Thyroid gland (tissue), 4 donors: ENCODE data around the gene PABPC1L. TPM values are rescaled to one million over a fixed set of nuclear protein-coding genes. Genes with fewer than 3 reads are reported as not detected.

ENCODE experiments used
- DNase-seq, 2 donors: peaks; one replicate each; pipeline ENCODE4 v3.0.0-alpha.2; 2019
- H3K27ac ChIP-seq, 3 donors: fragments of 200-600 bp; sonication (generic); 1 replicate in 2 of 3; 2 replicates in 1 of 3; pipeline ENCODE4 v1.5.1; 2016 to 2019; ENCODE audit warnings: mild to moderate bottlenecking in 1 of 3, moderate library complexity in 1 of 3
- H3K27me3 ChIP-seq: fragments of 200-600 bp; sonication (generic); one replicate; pipeline ENCODE4 v1.5.1; 2019
- H3K36me3 ChIP-seq, 2 donors: fragments of 200-600 bp; sonication (generic); one replicate each; pipeline ENCODE4 v1.5.1; 2016 to 2019
- H3K4me1 ChIP-seq, 2 donors: fragments of 200-600 bp; sonication (generic); one replicate each; pipeline ENCODE4 v1.5.1; 2017 to 2019
- H3K4me3 ChIP-seq, 3 donors: fragments of 200-600 bp; sonication (generic); replicated peaks in 1 of 3; 1 replicate in 2 of 3; 2 replicates in 1 of 3; pipeline ENCODE4 v1.5.1; 2016; ENCODE audit warnings: mild to moderate bottlenecking in 1 of 3
- H3K9me3 ChIP-seq: fragments of 200-600 bp; sonication (generic); one replicate; pipeline ENCODE4 v1.5.1; 2017
- POLR2A ChIP-seq, 2 donors: fragments of 450-650 bp; IDR thresholded peaks; one replicate each; pipeline ENCODE4 v1.6.1; 2017; ENCODE audit warnings: antibody characterized with exemption in 2 of 2, mild to moderate bottlenecking in 2 of 2, moderate library complexity in 1 of 2
- WGBS, 2 donors: methylation state at CpG; one replicate each; pipeline ENCODE4 v1.1.5; 2017; 5-methylcytosine and 5-hydroxymethylcytosine counted together
- intact Hi-C: fragments of 100-400 bp; cut with DNase I; formaldehyde crosslinking; loops from one replicate; pipeline ENCODE4 v1.15.1; 2023
- total RNA-seq, 4 donors: library from RNA; depleted of rRNA; stranded (reverse); fragments of >200 nt; gene quantifications; one replicate each; pipeline ENCODE4 v1.2.3, GENCODE V29; 2016
- TF ChIP-seq, protein P1 (sequence below), 6 experiments: fragments of 200-600 bp in 3 of 6; fragments of 450-650 bp in 3 of 6; sonication (generic) in 3 of 6; IDR thresholded peaks; one replicate each; pipeline ENCODE4 v1.5.1; 2016 to 2019; ENCODE audit warnings: antibody characterized with exemption in 6 of 6, mild to moderate bottlenecking in 2 of 6, inconsistent platforms in 1 of 6, moderate library complexity in 1 of 6

Gene PABPC1L
- total RNA-seq, 4 donors from 2014 or later = 26.5 to 53.8 (median 31.9) TPM

DNA sequence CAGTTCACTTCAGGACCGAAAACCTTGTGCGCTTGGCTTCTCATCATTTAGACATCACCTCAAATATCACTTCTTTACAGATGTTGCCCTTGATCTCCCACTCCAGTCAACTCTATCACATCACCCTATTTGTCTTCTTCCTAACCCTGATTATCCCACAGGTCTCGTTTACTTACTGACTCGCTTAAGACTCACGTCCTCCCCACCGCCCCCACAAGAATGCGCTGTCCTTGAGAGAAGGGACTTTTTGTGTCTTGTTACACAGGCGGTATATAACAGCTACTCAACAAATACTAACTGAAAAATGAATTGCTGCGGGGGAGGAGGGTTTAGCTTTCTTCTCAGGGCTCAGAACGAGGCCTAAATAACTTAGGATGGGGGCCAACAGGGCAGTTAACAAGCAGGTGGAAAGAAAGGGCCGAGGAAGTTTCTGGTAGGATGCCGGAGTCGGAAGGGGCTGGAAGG, 49.8 kb downstream of the PABPC1L start:
- DNase-seq = peak; percentile 13 to 33
- peak overlapping the region; percentile 34 to 82 (median 74) for H3K4me3 ChIP-seq
- H3K27ac ChIP-seq = peak overlapping the region in 2 of 3 donors; percentile 25 to 59
- intact Hi-C loops = no loop called here
- peaks cover 7 to 10% of the 10 kb centered on the region in 2 donors for H3K4me1 ChIP-seq
- no peaks in the 10 kb centered on the region for H3K9me3 ChIP-seq
- H3K27me3 ChIP-seq = no peaks in the 10 kb centered on the region
- 6 to 8% methylated on average over 13 of the region's 13 CpGs for WGBS, 2 donors
- peaks cover 7 to 14% of the 10 kb centered on the region in 2 donors for H3K36me3 ChIP-seq
- TF ChIP-seq, protein P1, sequence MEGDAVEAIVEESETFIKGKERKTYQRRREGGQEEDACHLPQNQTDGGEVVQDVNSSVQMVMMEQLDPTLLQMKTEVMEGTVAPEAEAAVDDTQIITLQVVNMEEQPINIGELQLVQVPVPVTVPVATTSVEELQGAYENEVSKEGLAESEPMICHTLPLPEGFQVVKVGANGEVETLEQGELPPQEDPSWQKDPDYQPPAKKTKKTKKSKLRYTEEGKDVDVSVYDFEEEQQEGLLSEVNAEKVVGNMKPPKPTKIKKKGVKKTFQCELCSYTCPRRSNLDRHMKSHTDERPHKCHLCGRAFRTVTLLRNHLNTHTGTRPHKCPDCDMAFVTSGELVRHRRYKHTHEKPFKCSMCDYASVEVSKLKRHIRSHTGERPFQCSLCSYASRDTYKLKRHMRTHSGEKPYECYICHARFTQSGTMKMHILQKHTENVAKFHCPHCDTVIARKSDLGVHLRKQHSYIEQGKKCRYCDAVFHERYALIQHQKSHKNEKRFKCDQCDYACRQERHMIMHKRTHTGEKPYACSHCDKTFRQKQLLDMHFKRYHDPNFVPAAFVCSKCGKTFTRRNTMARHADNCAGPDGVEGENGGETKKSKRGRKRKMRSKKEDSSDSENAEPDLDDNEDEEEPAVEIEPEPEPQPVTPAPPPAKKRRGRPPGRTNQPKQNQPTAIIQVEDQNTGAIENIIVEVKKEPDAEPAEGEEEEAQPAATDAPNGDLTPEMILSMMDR (IDR thresholded peaks at IDR 0.05) = peak in 1 of 6 experiments; percentile 3
- no peak for TF ChIP-seq POLR2A (IDR thresholded peaks at IDR 0.05)

DNA sequence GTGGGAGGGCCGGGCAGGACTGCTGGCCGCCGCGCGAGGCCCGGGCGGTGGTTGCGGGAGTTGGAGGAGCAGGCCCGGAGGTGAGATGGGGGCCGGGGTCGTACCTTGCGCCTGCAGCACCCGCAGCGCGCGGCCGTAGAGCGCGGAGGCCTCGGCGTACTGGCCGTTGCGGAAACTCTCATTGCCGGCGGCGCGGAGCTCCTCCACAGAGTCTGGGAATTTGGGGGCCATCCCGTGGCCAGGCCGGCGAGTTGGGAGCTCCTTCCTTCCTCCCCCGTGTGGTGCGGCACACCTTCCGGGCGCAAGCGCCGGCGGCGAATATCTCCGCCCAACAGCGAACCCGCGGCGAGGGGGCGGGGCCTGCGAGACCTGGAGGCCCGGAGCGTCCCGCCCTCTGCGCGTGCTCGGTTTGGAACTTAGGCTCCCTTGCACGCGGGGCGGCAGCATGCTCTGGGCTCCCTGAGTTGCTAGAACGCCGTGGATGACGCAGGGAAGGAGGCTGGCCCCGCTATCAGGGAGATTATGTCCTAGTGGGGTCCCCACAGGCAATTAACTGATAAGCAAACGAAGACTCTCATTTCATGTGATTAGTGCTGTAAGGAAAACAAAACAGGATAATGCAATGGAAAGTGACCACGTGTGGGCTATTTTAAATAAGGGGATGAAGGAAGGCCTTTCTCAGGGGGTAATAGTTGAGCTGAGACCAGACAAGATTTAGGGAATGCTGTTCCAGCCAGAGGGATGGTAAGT, 50.4 kb downstream of the PABPC1L start, which contains the start of gene TOMM34:
Gene TOMM34 (minus strand): TSS at position 295 of the 750 bp plus-strand sequence. CDS start 64 bp downstream, at position 231.
- DNase-seq = peak; percentile 97
- Histone ChIP-seq H3K9me3 (no peaks in the 10 kb centered on the region), H3K4me1 (peaks cover 7 to 10% of the 10 kb centered on the region in 2 donors), H3K4me3 (peak within 1 kb of the TSS; percentile 34 to 82 (median 74)), H3K27me3 (no peaks in the 10 kb centered on the region), H3K27ac (peak within 1 kb of the TSS in 2 of 3 donors; percentile 25 to 59), H3K36me3 (peaks cover 2 to 8% of the 10 kb centered on the region in 2 donors)
- 0 to 2% methylated on average over 35 to 47 of the region's 60 CpGs for WGBS, 2 donors
- TF ChIP-seq, protein P1 (IDR thresholded peaks at IDR 0.05) = peak in 1 of 6 experiments; percentile 10
- peak; percentile 9 to 93 for TF ChIP-seq POLR2A (IDR thresholded peaks at IDR 0.05)
- intact Hi-C loops = no loop called here

DNA sequence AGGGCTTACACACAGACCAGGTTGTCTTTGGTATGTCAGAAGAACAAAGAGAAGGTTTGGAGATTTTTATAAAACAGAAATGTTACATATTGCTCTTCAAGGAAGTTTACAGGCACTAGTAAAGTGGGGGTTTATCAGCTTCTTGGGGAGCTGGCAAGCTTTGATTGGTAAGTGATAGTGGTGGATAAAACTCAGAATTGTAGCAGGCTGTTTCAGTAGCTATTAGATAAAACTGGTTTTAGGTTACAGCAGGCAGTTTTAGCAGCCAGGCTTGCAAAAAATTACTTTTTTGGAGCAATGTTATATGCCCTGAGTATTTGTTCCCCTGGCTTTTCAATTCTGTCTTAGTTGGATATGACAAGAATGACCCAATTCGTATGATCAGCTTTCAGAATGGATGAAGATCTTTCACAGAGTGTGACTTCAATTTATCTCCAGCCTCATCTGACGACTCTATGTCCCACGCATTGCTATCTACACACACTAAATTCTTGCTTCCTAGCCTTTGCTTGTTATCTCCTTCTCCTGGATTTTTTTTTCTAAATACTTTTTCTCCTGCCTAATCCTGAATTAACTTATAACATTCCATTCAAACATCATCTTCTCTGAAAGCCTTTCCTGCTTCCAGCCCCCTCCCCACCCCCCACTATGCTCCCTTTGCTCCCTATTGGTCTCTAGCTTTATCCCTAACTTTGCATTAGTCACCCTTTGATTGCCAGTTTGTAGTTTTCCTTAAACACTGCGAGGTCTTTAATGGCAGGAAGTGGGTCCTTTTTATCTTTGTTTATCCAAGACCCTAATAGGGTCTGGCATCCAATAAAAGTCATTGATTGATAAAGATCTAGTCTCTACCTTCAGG, 51.4 kb downstream of the PABPC1L start:
- Histone ChIP-seq H3K27ac (no peak overlapping the region), H3K4me3 (no peak overlapping the region)

DNA sequence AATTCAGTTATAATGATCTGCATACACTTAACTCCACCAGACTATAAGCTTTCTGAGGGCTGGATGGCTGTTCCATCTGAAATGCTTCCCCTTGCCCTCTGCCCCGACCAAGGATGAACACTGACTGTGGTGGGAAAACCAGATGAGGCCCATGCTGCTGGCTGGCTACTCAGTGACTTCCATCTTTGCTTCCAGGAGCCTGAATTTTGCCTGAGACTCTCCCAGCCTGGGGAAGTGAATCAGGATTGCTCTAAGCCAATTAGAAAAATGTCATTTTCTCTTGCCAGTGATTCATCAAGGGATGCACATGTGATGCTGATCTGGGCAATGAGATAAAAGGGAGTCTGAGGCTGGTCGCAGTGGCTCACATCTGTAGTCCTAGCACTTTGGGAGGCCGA, 52.0 kb downstream of the PABPC1L start:
- Histone ChIP-seq H3K4me1 (peaks cover 9 to 11% of the 10 kb centered on the region in 2 donors), H3K36me3 (no peaks in the 10 kb centered on the region), H3K27me3 (no peaks in the 10 kb centered on the region), H3K27ac (no peak overlapping the region), H3K9me3 (no peaks in the 10 kb centered on the region), H3K4me3 (no peak overlapping the region)
- no peak for DNase-seq
- intact Hi-C loops = no loop called here
- whole genome bisulfite sequencing, 2 donors = 85 to 86% methylated on average over 3 of the region's 3 CpGs
- TF ChIP-seq POLR2A (IDR thresholded peaks at IDR 0.05) = no peak
- TF ChIP-seq, protein P1 (IDR thresholded peaks at IDR 0.05) = no peak

More for the DNA sequence above, 51.4 kb downstream of the PABPC1L start:
- intact Hi-C loops = no loop called here
- no peak for DNase-seq
- no peaks in the 10 kb centered on the region for H3K9me3 ChIP-seq
- H3K27me3 ChIP-seq = no peaks in the 10 kb centered on the region
- H3K36me3 ChIP-seq = no peaks in the 10 kb centered on the region
- H3K4me1 ChIP-seq = peaks cover 7 to 10% of the 10 kb centered on the region in 2 donors
- TF ChIP-seq, protein P1 (IDR thresholded peaks at IDR 0.05) = no peak
- TF ChIP-seq POLR2A (IDR thresholded peaks at IDR 0.05) = no peak
- WGBS, 2 donors = 66 to 68% methylated on average over 4 of the region's 4 CpGs
